ENCODE results near the gene APEH. TPM values are rescaled to one million over a fixed set of nuclear protein-coding genes. Genes with fewer than 3 reads are reported as not detected.

APEH gene
- total and polyA plus RNA-seq, 2 of the 13 experiments (the other 11 are each of a cell fraction or from before 2014, with no cell fraction given) = 116 to 130 TPM

DNA sequence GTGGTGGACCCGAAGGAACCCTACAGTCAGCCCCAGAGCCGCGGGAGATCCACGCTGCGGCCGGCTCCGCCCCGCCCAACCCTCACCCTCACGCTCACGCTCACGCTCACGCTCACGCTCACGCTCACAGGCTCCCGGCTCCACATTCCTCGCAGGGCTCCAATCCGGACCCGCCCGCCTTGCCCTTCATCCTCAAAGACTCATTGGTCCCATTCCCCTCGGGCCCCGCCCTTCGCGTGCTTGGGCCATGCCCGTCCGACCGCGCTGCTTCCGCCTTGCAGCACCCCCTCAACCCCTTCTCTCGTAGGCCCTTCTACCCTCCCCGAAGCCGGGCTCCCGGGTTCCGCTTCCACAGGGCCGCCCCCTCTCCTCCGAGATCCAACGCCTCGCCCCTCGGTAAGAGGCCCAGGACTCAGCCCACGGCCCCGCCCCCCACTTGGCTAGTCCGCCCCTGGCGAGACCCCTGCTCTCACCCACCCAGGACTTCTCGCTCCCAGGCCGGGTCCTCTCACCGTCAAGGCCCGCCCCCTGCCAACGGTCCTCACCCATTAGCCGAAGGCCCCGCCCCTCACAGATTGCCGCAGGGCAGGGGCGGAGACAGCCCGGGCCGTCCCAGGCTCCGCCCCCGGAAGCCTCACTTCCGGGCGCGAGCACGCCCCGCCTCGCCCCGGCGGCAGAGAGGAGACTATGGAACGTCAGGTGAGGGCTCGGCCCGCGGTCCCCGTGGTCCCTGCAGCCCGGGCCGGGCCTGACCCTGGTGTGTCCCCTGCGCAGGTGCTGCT, at the start of gene APEH (continued):
- TF ChIP-seq, protein P1, sequence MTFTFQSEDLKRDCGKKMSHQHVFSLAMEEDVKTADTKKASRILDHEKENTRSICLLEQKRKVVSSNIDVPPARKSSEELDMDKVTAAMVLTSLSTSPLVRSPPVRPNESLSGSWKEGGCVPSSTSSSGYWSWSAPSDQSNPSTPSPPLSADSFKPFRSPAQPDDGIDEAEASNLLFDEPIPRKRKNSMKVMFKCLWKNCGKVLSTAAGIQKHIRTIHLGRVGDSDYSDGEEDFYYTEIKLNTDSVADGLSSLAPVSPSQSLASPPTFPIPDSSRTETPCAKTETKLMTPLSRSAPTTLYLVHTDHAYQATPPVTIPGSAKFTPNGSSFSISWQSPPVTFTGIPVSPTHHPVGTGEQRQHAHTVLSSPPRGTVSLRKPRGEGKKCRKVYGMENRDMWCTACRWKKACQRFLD (CRISPR knock-in tag; IDR thresholded peaks at IDR 0.05; ENCODE audit: borderline replicate concordance) = peak; percentile 15; the same call in 1 of the 2 replicates
- TF ChIP-seq, protein P2, sequence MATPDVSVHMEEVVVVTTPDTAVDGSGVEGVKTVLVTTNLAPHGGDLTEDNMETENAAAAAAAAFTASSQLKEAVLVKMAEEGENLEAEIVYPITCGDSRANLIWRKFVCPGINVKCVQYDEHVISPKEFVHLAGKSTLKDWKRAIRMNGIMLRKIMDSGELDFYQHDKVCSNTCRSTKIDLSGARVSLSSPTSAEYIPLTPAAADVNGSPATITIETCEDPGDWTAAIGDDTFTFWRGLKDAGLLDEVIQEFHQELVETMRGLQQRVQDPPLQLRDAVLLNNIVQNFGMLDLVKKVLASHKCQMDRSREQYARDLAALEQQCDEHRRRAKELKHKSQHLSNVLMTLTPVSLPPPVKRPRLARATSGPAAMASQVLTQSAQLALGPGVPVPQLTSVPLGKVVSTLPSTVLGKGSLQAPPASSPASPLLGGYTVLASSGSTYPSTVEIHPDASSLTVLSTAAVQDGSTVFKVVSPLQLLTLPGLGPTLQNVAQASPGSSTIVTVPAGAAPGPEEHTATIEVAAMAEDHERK (CRISPR knock-in tag; IDR thresholded peaks at IDR 0.05; ENCODE audit: low read depth) = peak; percentile 79
- TF ChIP-seq ZMYM3 (CRISPR knock-in tag; IDR thresholded peaks at IDR 0.05) = peak; percentile 61
- TF ChIP-seq HOXA5 (CRISPR knock-in tag; IDR thresholded peaks at IDR 0.05) = no peak
- TF ChIP-seq ZNF761 (CRISPR knock-in tag; conservative IDR thresholded peaks at IDR 0.05) = peak; percentile 73
- peak; percentile 72 for TF ChIP-seq GATAD1 (CRISPR knock-in tag; IDR thresholded peaks at IDR 0.05)
- TF ChIP-seq ZNF17 (CRISPR knock-in tag; IDR thresholded peaks at IDR 0.05) = no peak
- no peak for TF ChIP-seq ZNF891 (CRISPR knock-in tag; IDR thresholded peaks at IDR 0.05)
- TF ChIP-seq ZNF644 (CRISPR knock-in tag; IDR thresholded peaks at IDR 0.05; ENCODE audit: low read depth) = no peak
- peak; percentile 54 for TF ChIP-seq ESRRA (CRISPR knock-in tag; IDR thresholded peaks at IDR 0.05; ENCODE audit: low read depth)
- no peak for TF ChIP-seq NFRKB (IDR thresholded peaks at IDR 0.05)
- no peak for TF ChIP-seq NFATC3 (CRISPR knock-in tag; IDR thresholded peaks at IDR 0.05)
- no peak for TF ChIP-seq ZNF737 (CRISPR knock-in tag; IDR thresholded peaks at IDR 0.05; ENCODE audit: borderline replicate concordance)
- no peak for TF ChIP-seq LCORL (IDR thresholded peaks at IDR 0.05)
- TF ChIP-seq LCORL (CRISPR knock-in tag; IDR thresholded peaks at IDR 0.05) = peak; percentile 59; the same call in 1 of the 2 replicates
- TF ChIP-seq ZNF335 (CRISPR knock-in tag; IDR thresholded peaks at IDR 0.05) = 0 out of 2 replicates have a peak, but pooled peaks have one; percentile 25
- TF ChIP-seq ZNF569 (CRISPR knock-in tag; IDR thresholded peaks at IDR 0.05; ENCODE audit: borderline replicate concordance) = peak; percentile 38; the same call in 1 of the 2 replicates
- peak; percentile 91 for TF ChIP-seq ETV5 (CRISPR knock-in tag; IDR thresholded peaks at IDR 0.05; ENCODE audit: borderline replicate concordance)
- peak; percentile 48 for TF ChIP-seq ASH2L (IDR thresholded peaks at IDR 0.05; ENCODE audit: insufficient read length, low read depth, low read length)
- TF ChIP-seq CBX1 (IDR thresholded peaks at IDR 0.05; ENCODE audit: low read depth) = peak; percentile 23
- TF ChIP-seq ZMYM4 (CRISPR knock-in tag; IDR thresholded peaks at IDR 0.05) = peak; percentile 9; the same call in 1 of the 2 replicates
- TF ChIP-seq, protein P3, sequence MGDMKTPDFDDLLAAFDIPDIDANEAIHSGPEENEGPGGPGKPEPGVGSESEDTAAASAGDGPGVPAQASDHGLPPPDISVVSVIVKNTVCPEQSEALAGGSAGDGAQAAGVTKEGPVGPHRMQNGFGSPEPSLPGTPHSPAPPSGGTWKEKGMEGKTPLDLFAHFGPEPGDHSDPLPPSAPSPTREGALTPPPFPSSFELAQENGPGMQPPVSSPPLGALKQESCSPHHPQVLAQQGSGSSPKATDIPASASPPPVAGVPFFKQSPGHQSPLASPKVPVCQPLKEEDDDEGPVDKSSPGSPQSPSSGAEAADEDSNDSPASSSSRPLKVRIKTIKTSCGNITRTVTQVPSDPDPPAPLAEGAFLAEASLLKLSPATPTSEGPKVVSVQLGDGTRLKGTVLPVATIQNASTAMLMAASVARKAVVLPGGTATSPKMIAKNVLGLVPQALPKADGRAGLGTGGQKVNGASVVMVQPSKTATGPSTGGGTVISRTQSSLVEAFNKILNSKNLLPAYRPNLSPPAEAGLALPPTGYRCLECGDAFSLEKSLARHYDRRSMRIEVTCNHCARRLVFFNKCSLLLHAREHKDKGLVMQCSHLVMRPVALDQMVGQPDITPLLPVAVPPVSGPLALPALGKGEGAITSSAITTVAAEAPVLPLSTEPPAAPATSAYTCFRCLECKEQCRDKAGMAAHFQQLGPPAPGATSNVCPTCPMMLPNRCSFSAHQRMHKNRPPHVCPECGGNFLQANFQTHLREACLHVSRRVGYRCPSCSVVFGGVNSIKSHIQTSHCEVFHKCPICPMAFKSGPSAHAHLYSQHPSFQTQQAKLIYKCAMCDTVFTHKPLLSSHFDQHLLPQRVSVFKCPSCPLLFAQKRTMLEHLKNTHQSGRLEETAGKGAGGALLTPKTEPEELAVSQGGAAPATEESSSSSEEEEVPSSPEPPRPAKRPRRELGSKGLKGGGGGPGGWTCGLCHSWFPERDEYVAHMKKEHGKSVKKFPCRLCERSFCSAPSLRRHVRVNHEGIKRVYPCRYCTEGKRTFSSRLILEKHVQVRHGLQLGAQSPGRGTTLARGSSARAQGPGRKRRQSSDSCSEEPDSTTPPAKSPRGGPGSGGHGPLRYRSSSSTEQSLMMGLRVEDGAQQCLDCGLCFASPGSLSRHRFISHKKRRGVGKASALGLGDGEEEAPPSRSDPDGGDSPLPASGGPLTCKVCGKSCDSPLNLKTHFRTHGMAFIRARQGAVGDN (CRISPR knock-in tag; IDR thresholded peaks at IDR 0.05) = peak; percentile 94
- no peak for TF ChIP-seq SMYD3 (CRISPR knock-in tag; IDR thresholded peaks at IDR 0.05)
- TF ChIP-seq ZFY (CRISPR knock-in tag; IDR thresholded peaks at IDR 0.05) = peak; percentile 74
- 0 out of 2 replicates have a peak, but pooled peaks have one; percentile 30 for TF ChIP-seq ETV6 (CRISPR knock-in tag; conservative IDR thresholded peaks at IDR 0.05)
